PC-9 (cell line): ENCODE measurements around the gene FN3KRP. TPM values are rescaled to one million over a fixed set of nuclear protein-coding genes. Genes with fewer than 3 reads are reported as not detected.
A peak's percentile ranks its signal among the peaks of the same experiment; 100 is the strongest.

Experiments used
- Bru-seq: library from RNA; stranded (reverse); fragments of 400-500 nt; gene quantifications from one replicate; lab custom pipeline; 2021; lab: Mats Ljungman, UMichigan
- BruChase-seq, 2 experiments: library from RNA; stranded (reverse); fragments of 400-500 nt; gene quantifications; one replicate each; lab custom pipeline; 2021; lab: Mats Ljungman, UMichigan
- BruUV-seq: library from RNA; stranded (reverse); fragments of 400-500 nt; replicated peaks from 2 replicates; lab custom pipeline; 2021; lab: Mats Ljungman, UMichigan
- CTCF ChIA-PET: fragments of 300-600 bp; sonication (Branson Sonifier 250); formaldehyde crosslinking; loops from one replicate; lab custom pipeline; 2022; ENCODE audit warnings: antibody characterized with exemption; lab: Charles Lee
- POLR2A ChIA-PET: fragments of 300-600 bp; sonication (Branson Sonifier 250); formaldehyde crosslinking; loops from one replicate; lab custom pipeline; 2022; ENCODE audit warnings: antibody characterized with exemption; ENCODE audit not compliant: unreplicated experiment; lab: Charles Lee
- DNase-seq, 2 experiments: peaks; one replicate each; pipeline versions ENCODE4 v3.0.0 to v3.0.0-alpha.2; 2015 to 2022; ENCODE audit warnings: mixed read lengths in 1 of 2
- H2AFZ ChIP-seq: fragments of 200-600 bp; sonication (generic); 2 replicates; pipeline ENCODE4 v1.8.1; 2017; ENCODE audit warnings: antibody characterized with exemption
- H3F3A ChIP-seq: fragments of 200-600 bp; sonication (generic); 2 replicates; pipeline ENCODE4 v1.8.1; 2017; ENCODE audit warnings: antibody characterized with exemption, mild to moderate bottlenecking, low read depth; ENCODE audit not compliant: insufficient read depth
- H3K27ac ChIP-seq: fragments of 200-600 bp; sonication (generic); 2 replicates; pipeline ENCODE4 v1.6.1; 2016; ENCODE audit warnings: mixed run types
- H3K27me3 ChIP-seq: fragments of 200-600 bp; sonication (generic); 2 replicates; pipeline ENCODE4 v1.6.1; 2016; ENCODE audit warnings: low read depth, mixed run types; ENCODE audit not compliant: insufficient read depth
- H3K36me3 ChIP-seq: fragments of 200-600 bp; sonication (generic); 2 replicates; pipeline ENCODE4 v1.6.1; 2016; ENCODE audit warnings: low read depth, mixed run types
- H3K4me1 ChIP-seq: fragments of 200-600 bp; sonication (generic); replicated peaks from 2 replicates; pipeline ENCODE4 v1.6.1; 2016; ENCODE audit warnings: mixed run types; ENCODE audit not compliant: insufficient read depth
- H3K4me2 ChIP-seq: fragments of 200-600 bp; sonication (generic); 2 replicates; pipeline ENCODE4 v1.6.1; 2017; ENCODE audit warnings: mixed run types
- H3K4me3 ChIP-seq: fragments of 200-600 bp; sonication (generic); 2 replicates; pipeline ENCODE4 v1.6.1; 2016; ENCODE audit warnings: mixed run types
- H3K79me2 ChIP-seq: fragments of 200-600 bp; sonication (generic); 2 replicates; pipeline ENCODE4 v1.6.1; 2017; ENCODE audit warnings: low read depth, mixed run types
- H3K9me2 ChIP-seq: fragments of 200-600 bp; sonication (generic); 2 replicates; pipeline ENCODE4 v1.8.1; 2017; ENCODE audit warnings: mild to moderate bottlenecking; ENCODE audit not compliant: insufficient read depth
- H3K9me3 ChIP-seq: fragments of 200-600 bp; sonication (generic); 2 replicates; pipeline ENCODE4 v1.8.1; 2016; ENCODE audit warnings: low read depth; ENCODE audit not compliant: insufficient read depth
- H4K20me1 ChIP-seq: fragments of 200-600 bp; sonication (generic); 2 replicates; pipeline ENCODE4 v1.8.1; 2017; ENCODE audit not compliant: insufficient read depth
- CTCF ChIP-seq: fragments of 200-600 bp; sonication (generic); conservative IDR thresholded peaks from 2 replicates; pipeline ENCODE4 v1.6.1; 2017; ENCODE audit warnings: mixed run types, antibody characterized with exemption, mild to moderate bottlenecking, moderate library complexity
- EZH2 ChIP-seq: fragments of 200-600 bp; sonication (generic); IDR thresholded peaks from 2 replicates; pipeline ENCODE4 v1.8.0; 2017; ENCODE audit warnings: antibody characterized with exemption, low read depth
- intact Hi-C: fragments of 100-400 bp; cut with micrococcal nuclease; formaldehyde crosslinking; loops from one replicate; pipeline ENCODE4 v1.10.0; 2022; ENCODE audit not compliant: unreplicated experiment
- long read RNA-seq: library from polyadenylated mRNA; stranded (forward); transcript quantifications from one replicate; pipeline ENCODE4 v2.0.0, GENCODE V29; 2022
- total RNA-seq: library from RNA; stranded (reverse); gene quantifications from 2 replicates; pipeline ENCODE4 v1.2.3, GENCODE V29; 2021

FN3KRP gene
- 28.8 and 34.1 TPM in 2 replicates for total RNA-seq
- Bru-seq, nascent RNA: percentile 63 among the genes with signal in this experiment
- BruChase-seq, experiment 1, labeled RNA remaining after a 2-hour chase: percentile 66 among the genes with signal in this experiment
- BruChase-seq, experiment 2, labeled RNA remaining after a 6-hour chase: percentile 77 among the genes with signal in this experiment
- long read RNA-seq, transcript FN3KRP-201 (6 exons, 1,849 nt): major isoform, 53 of 59 reads
- long read RNA-seq, partial matches to known transcripts: 1 of 59 reads
- long read RNA-seq, other reads (novel, unspliced or antisense): 3 of 59 reads

GRCh38 chr17:82716203-82717010, at the start of gene FN3KRP:
TSS of gene FN3KRP (plus strand) at chr17:82716706. CDS start at chr17:82716756, 50 bp downstream.
- peak within 1 kb of the TSS; percentile 86 for H2AFZ ChIP-seq
- H3K4me1 ChIP-seq: no peaks in the 10 kb centered on the region; the same call in 1 of the 2 replicates
- H3K36me3 ChIP-seq: no peaks in the 10 kb centered on the region
- CTCF ChIA-PET: interaction anchor here (0.5 to 0.8 kb wide), 3 partner anchors 31 to 195 kb away, joined by 4 to 8 read pairs (median 4); no protein-coding TSS in a partner anchor
- H3F3A ChIP-seq: no peaks in the 10 kb centered on the region
- peak; percentile 72 to 84 for DNase-seq
- H3K79me2 ChIP-seq: peaks cover 6% of the 10 kb centered on the region
- intact Hi-C loops: loop anchor here (10.0 kb wide), 1 partner anchor 72 kb away; the partner anchor contains the start of gene WDR45B
- H3K9me2 ChIP-seq: no peaks in the 10 kb centered on the region
- no TSS peak for BruUV-seq
- peak within 1 kb of the TSS; percentile 68 for H3K4me3 ChIP-seq
- TF ChIP-seq EZH2 (no peak), CTCF (no peak)
- peak within 1 kb of the TSS; percentile 71 for H3K4me2 ChIP-seq
- no peaks in the 10 kb centered on the region for H3K9me3 ChIP-seq
- no peaks in the 10 kb centered on the region; the same call in 1 of the 2 replicates for H4K20me1 ChIP-seq
- no peaks in the 10 kb centered on the region for H3K27me3 ChIP-seq
- POLR2A ChIA-PET: interaction anchor here (0.7 to 0.9 kb wide), 4 partner anchors 11 to 435 kb away, joined by 4 to 31 read pairs (median 13); no protein-coding TSS in a partner anchor
- H3K27ac ChIP-seq: no peak within 1 kb of the TSS

- no peaks in the 10 kb centered on the region for H3K79me2 ChIP-seq
- no peaks in the 10 kb centered on the region for H3K27me3 ChIP-seq
- POLR2A ChIA-PET: interaction anchor here (0.6 kb wide), 1 partner anchor 347 kb away, joined by 3 read pairs; no protein-coding TSS in a partner anchor
- H3K4me3 ChIP-seq: no peak overlapping the region
- H3K9me3 ChIP-seq: no peaks in the 10 kb centered on the region
- H4K20me1 ChIP-seq: no peaks in the 10 kb centered on the region
- H3K9me2 ChIP-seq: no peaks in the 10 kb centered on the region
- DNase-seq: no peak
- H3K4me2 ChIP-seq: no peak overlapping the region
- no peaks in the 10 kb centered on the region for H3K36me3 ChIP-seq
- CTCF ChIA-PET: no interaction called here
- H3K4me1 ChIP-seq: no peaks in the 10 kb centered on the region
- no peak overlapping the region for H2AFZ ChIP-seq
- no peaks in the 10 kb centered on the region for H3F3A ChIP-seq
- TF ChIP-seq EZH2 (no peak), CTCF (no peak)
- H3K27ac ChIP-seq: no peak overlapping the region
- BruUV-seq: no TSS peak
- intact Hi-C loops: no loop called here
These were observed 49.4 kb upstream of the FN3KRP start for GRCh38 chr17:82666931-82667667.

GRCh38 chr17:82667668-82668000, 48.9 kb upstream of the FN3KRP start:
- TF ChIP-seq EZH2 (no peak), CTCF (no peak)
- no peaks in the 10 kb centered on the region for H3K27me3 ChIP-seq
- H3K27ac ChIP-seq: no peak overlapping the region
- intact Hi-C loops: no loop called here
- H3K4me2 ChIP-seq: no peak overlapping the region
- H3K4me3 ChIP-seq: no peak overlapping the region
- no peaks in the 10 kb centered on the region for H3F3A ChIP-seq
- H2AFZ ChIP-seq: no peak overlapping the region
- CTCF ChIA-PET: no interaction called here
- no peak for DNase-seq
- no peaks in the 10 kb centered on the region for H3K36me3 ChIP-seq
- POLR2A ChIA-PET: no interaction called here
- no peaks in the 10 kb centered on the region for H3K79me2 ChIP-seq
- no peaks in the 10 kb centered on the region for H3K9me3 ChIP-seq
- BruUV-seq: no TSS peak
- no peaks in the 10 kb centered on the region for H3K9me2 ChIP-seq
- no peaks in the 10 kb centered on the region for H4K20me1 ChIP-seq
- no peaks in the 10 kb centered on the region for H3K4me1 ChIP-seq
